Suprapubic skin (tissue), 4 donors: ENCODE data around the gene NUP107.

Source experiments
- CTCF ChIP-seq, 2 donors: fragments of 200-600 bp in 1 of 2; fragments of 450-650 bp in 1 of 2; sonication (generic) in 1 of 2; IDR thresholded peaks; one replicate each; pipeline ENCODE4 v1.5.1; 2016 to 2019; ENCODE audit warnings: antibody characterized with exemption in 2 of 2, mild to moderate bottlenecking in 1 of 2, moderate library complexity in 1 of 2
- POLR2A ChIP-seq, 2 donors: fragments of 450-650 bp; IDR thresholded peaks; one replicate each; pipeline ENCODE4 v1.6.1; 2017; ENCODE audit warnings: antibody characterized with exemption in 2 of 2, mild to moderate bottlenecking in 2 of 2, moderate library complexity in 2 of 2
- POLR2AphosphoS5 ChIP-seq, 3 donors: sonication (generic); formaldehyde crosslinking; IDR thresholded peaks; one replicate each; pipeline ENCODE4 v1.6.1; 2017; ENCODE audit warnings: antibody characterized with exemption in 3 of 3

GRCh38 chr12:68761442-68761812, 74.6 kb downstream of the NUP107 start:
- TF ChIP-seq POLR2A (IDR thresholded peaks at IDR 0.05) (no peak), CTCF (IDR thresholded peaks at IDR 0.05) (no peak), POLR2AphosphoS5 (IDR thresholded peaks at IDR 0.05) (no peak)
